ENCODE results near the gene PRKAA1.

The PRKAA1 gene

GRCh38 chr5:40757400-40757799 is 40.8 kb downstream of the PRKAA1 start:
- no peaks in the 10 kb centered on the region for H3K27me3 ChIP-seq
- H3K36me3 ChIP-seq: peaks cover 5% of the 10 kb centered on the region
- no peak for DNase-seq
- TF ChIP-seq CTCF (IDR thresholded peaks at IDR 0.05; ENCODE audit: low read depth, low read length): no peak
- H3K4me1 ChIP-seq: no peaks in the 10 kb centered on the region
- H3K4me3 ChIP-seq (ENCODE audit: low read depth, low read length): no peak overlapping the region
- no peaks in the 10 kb centered on the region for H3K9me3 ChIP-seq

DNA sequence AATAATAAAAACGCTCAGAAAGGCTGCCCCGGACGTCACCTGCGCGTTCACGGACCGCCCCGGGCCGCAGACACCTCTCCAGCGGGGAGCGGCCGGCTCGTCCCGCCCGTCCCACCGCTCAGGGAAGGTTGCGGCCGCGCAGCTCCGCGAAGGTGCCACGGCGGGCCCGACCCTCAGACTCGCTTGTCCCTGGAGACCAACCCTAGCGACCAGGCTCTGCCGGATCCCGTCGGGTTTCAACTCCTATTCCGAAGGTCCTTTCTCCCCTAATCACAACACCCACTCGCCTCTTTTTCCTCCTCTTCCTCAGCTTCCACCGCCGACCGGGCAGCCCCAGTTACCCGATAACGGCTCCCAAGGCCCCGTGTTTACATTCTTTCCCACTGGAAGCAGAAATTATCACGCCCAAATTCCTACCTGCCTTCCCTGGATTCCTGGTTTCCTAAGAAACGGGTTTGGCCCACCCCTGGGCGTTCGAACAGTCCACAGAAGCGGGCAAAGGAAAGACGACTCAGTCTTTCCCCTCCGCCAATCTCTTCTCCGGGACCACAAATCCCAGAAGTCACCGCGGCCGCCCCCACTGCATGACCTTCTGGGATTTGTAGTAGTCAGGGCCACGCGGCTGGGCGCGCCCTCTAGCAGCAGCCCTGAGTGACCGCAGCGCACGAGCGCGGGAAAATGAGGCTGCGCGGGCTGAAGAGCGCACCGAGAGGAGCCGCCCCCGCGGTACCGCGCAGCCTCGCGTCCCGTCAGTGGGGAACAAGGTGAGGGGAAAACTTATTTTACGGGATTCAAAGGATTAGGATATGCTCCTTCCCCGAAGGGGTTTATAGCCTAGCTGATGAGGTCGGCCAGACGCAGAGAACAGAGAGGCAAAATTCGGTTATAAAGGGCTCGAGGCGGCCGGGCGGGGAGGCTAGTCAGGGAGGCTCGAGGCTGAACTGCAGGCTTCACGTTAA is 42.5 kb downstream of the PRKAA1 start, which contains the start of gene TTC33:
Gene TTC33, minus strand, starts transcription at position 555 of the 959 bp plus-strand sequence. CDS start 8,943 bp downstream, outside the sequence.
- Histone ChIP-seq H3K4me1 (no peaks in the 10 kb centered on the region), H3K36me3 (no peaks in the 10 kb centered on the region), H3K4me3 (ENCODE audit: low read depth, low read length) (peak within 1 kb of the TSS; percentile 92), H3K27me3 (no peaks in the 10 kb centered on the region), H3K9me3 (no peaks in the 10 kb centered on the region)
- TF ChIP-seq CTCF (IDR thresholded peaks at IDR 0.05; ENCODE audit: low read depth, low read length): peak; percentile 70
- peak; percentile 96 for DNase-seq

GRCh38 chr5:40755093-40755406 is 43.1 kb downstream of the PRKAA1 start:
- peak; percentile 82 for TF ChIP-seq CTCF (IDR thresholded peaks at IDR 0.05; ENCODE audit: low read depth, low read length)
- H3K4me3 ChIP-seq (ENCODE audit: low read depth, low read length): peak overlapping the region; percentile 92
- H3K4me1 ChIP-seq: no peaks in the 10 kb centered on the region
- peak; percentile 69 for DNase-seq
- H3K27me3 ChIP-seq: no peaks in the 10 kb centered on the region
- H3K36me3 ChIP-seq: no peaks in the 10 kb centered on the region
- H3K9me3 ChIP-seq: no peaks in the 10 kb centered on the region

GRCh38 chr5:40754381-40755092 is 43.6 kb downstream of the PRKAA1 start:
- peak overlapping the region; percentile 92 for H3K4me3 ChIP-seq (ENCODE audit: low read depth, low read length)
- no peak for TF ChIP-seq CTCF (IDR thresholded peaks at IDR 0.05; ENCODE audit: low read depth, low read length)
- no peak for DNase-seq

GRCh38 chr5:40746703-40747102 is 51.5 kb downstream of the PRKAA1 start:
- no peaks in the 10 kb centered on the region for H3K36me3 ChIP-seq
- no peaks in the 10 kb centered on the region for H3K9me3 ChIP-seq
- TF ChIP-seq CTCF (IDR thresholded peaks at IDR 0.05; ENCODE audit: low read depth, low read length): no peak
- no peaks in the 10 kb centered on the region for H3K27me3 ChIP-seq
- H3K4me1 ChIP-seq: no peaks in the 10 kb centered on the region
- no peak for DNase-seq
- no peak overlapping the region for H3K4me3 ChIP-seq (ENCODE audit: low read depth, low read length)

More at GRCh38 chr5:40754381-40755092, 43.6 kb downstream of the PRKAA1 start:
- no peaks in the 10 kb centered on the region for H3K36me3 ChIP-seq
- no peaks in the 10 kb centered on the region for H3K4me1 ChIP-seq
- H3K27me3 ChIP-seq: no peaks in the 10 kb centered on the region
- H3K9me3 ChIP-seq: no peaks in the 10 kb centered on the region

Data from BE2C (cell line).